CD4-positive, alpha-beta T cell (primary cell): ENCODE measurements around the gene EEF1AKMT3. TPM values are rescaled to one million over a fixed set of nuclear protein-coding genes. Genes with fewer than 3 reads are reported as not detected.

Source experiments
- ATAC-seq: fragments of 200-7000 bp; cut with Tn5 transposase; one replicate; pipeline ENCODE4 v1.10.0; 2022; ENCODE audit warnings: mild to moderate bottlenecking; ENCODE audit not compliant: poor library complexity
- CTCF ChIA-PET: fragments of 350-600 bp; sonication (Branson Sonifier 250); formaldehyde crosslinking; loops from one replicate; lab custom pipeline; 2021; ENCODE audit warnings: antibody characterized with exemption, inconsistent platforms; lab: Charles Lee
- POLR2A ChIA-PET: fragments of 350-600 bp; sonication (Branson Sonifier 250); formaldehyde crosslinking; loops from one replicate; lab custom pipeline; 2021; ENCODE audit warnings: antibody characterized with exemption, inconsistent platforms; lab: Charles Lee
- DNase-seq, 14 experiments: peaks; one replicate each; pipeline ENCODE4 v3.0.0-alpha.2; 2013 to 2020; ENCODE audit warnings: mixed read lengths in 2 of 14
- H3K27ac ChIP-seq, 2 donors: one replicate each; pipeline versions ENCODE4 v1.5.1 to v1.7.0; 2013; ENCODE audit warnings: low read length in 2 of 2, low read depth in 1 of 2, mild to moderate bottlenecking in 1 of 2
- H3K27me3 ChIP-seq, 2 experiments: 1 replicate in 1 of 2; 2 replicates in 1 of 2; pipeline versions ENCODE4 v1.6.1 to v1.7.0; 2013; ENCODE audit warnings: low read length in 2 of 2, control low read depth in 1 of 2, mild to moderate bottlenecking in 1 of 2, moderate library complexity in 1 of 2; ENCODE audit not compliant: insufficient read depth in 2 of 2, control insufficient read depth in 1 of 2
- H3K36me3 ChIP-seq: one replicate; pipeline ENCODE4 v1.6.1; 2013; ENCODE audit warnings: low read length, control low read depth; ENCODE audit not compliant: insufficient read depth
- H3K4me1 ChIP-seq: one replicate; pipeline ENCODE4 v1.6.1; 2013; ENCODE audit warnings: low read length, control low read depth; ENCODE audit not compliant: insufficient read depth
- H3K4me3 ChIP-seq: one replicate; pipeline ENCODE4 v1.5.1; 2013; ENCODE audit warnings: mild to moderate bottlenecking, low read length, moderate library complexity
- H3K9me3 ChIP-seq, 2 experiments: 1 replicate in 1 of 2; 2 replicates in 1 of 2; pipeline versions ENCODE4 v1.6.1 to v1.7.0; 2013; ENCODE audit warnings: low read length in 2 of 2, mild to moderate bottlenecking in 2 of 2, control low read depth in 1 of 2, moderate library complexity in 1 of 2; ENCODE audit not compliant: control insufficient read depth in 1 of 2, insufficient read depth in 1 of 2
- H3K27ac Mint-ChIP-seq: one replicate; pipeline ENCODE4 v1.8.0; 2020; ENCODE audit warnings: mixed read lengths
- H3K27me3 Mint-ChIP-seq: one replicate; pipeline ENCODE4 v1.8.0; 2021; ENCODE audit warnings: mixed read lengths
- H3K36me3 Mint-ChIP-seq: one replicate; pipeline ENCODE4 v1.8.0; 2021; ENCODE audit warnings: low read depth, mixed read lengths
- H3K4me1 Mint-ChIP-seq: one replicate; pipeline ENCODE4 v1.8.0; 2021; ENCODE audit warnings: low read depth, mixed read lengths
- H3K4me3 Mint-ChIP-seq: one replicate; pipeline ENCODE4 v1.8.0; 2020; ENCODE audit warnings: mild to moderate bottlenecking, mixed read lengths
- H3K9me3 Mint-ChIP-seq: one replicate; pipeline ENCODE4 v1.8.0; 2020; ENCODE audit warnings: mixed read lengths
- CTCF ChIP-seq: fragments of 200-600 bp; IDR thresholded peaks from one replicate; pipeline ENCODE4 v1.8.0; 2022; ENCODE audit warnings: antibody characterized with exemption, mild to moderate bottlenecking
- intact Hi-C, 2 experiments: fragments of 100-400 bp; cut with DNase I in 1 of 2; cut with micrococcal nuclease in 1 of 2; formaldehyde crosslinking; loops; one replicate each; pipeline versions ENCODE4 v1.15.1 to v1.9.0; 2023 to 2025; cut with DNase I, micrococcal nuclease
- total RNA-seq, 174 experiments: library from RNA in 2 of 174; stranded (reverse) in 2 of 174; gene quantifications; one replicate each; pipeline ENCODE4 v1.2.3 and lab custom pipeline; 2021 to 2026

Gene EEF1AKMT3
- total RNA-seq, 2 experiments from 2014 or later, result 1.1 to 1.4 TPM

DNA sequence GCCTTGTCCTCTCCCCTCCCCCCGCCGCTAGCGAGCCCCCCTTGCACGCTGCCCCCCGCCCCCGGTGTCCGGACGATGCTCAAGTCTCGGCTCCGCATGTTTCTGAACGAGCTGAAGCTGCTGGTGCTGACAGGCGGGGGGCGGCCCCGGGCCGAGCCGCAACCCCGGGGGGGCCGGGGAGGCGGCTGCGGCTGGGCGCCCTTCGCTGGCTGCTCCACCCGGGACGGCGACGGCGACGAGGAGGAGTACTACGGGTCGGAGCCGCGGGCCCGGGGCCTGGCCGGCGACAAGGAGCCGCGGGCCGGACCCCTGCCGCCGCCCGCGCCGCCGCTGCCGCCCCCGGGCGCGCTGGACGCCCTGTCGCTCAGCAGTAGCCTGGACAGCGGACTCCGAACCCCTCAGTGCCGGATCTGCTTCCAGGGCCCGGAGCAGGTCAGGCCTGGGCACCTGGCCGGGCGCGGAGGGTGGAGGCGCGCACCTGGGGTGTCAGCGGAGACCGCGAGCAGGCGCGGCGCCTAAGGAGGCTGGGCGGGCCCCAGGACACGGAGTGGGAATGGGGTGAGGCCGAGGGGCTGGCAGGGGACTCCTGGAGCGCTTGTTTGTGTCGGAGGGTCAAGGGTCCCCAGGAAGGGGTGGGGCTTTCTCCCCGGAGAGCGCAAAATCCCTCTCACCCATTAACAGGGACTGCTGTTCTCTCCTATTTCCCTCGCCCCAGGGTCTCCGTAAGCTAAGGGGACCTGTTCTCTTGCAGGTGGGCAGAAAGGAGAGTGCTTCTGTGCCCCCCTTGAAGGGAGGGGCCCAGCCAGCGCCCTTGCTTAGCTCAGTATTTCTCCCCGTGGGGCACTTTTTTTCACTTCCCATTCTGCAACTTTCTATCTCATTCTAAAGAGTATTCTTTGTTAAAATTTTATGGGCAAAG is 16.7 kb upstream of the EEF1AKMT3 start:
- Mint-ChIP-seq H3K9me3 (no peaks in the 10 kb centered on the region), H3K27ac (peak overlapping the region; percentile 93), H3K27me3 (no peaks in the 10 kb centered on the region), H3K4me3 (peak overlapping the region; percentile 92), H3K4me1 (peaks cover 68% of the 10 kb centered on the region), H3K36me3 (peaks cover 50% of the 10 kb centered on the region)
- CTCF ChIA-PET, result interaction anchor here (1.0 to 2.5 kb wide), 12 partner anchors 8 to 172 kb away, joined by 3 to 20 read pairs (median 8); partner anchors contain the start of genes CYP27B1, EEF1AKMT3, METTL1 and TSFM
- POLR2A ChIA-PET, result interaction anchor here (0.6 to 4.1 kb wide), 10 partner anchors 11 to 141 kb away, joined by 3 to 28 read pairs (median 8); partner anchors contain the start of genes CTDSP2, CYP27B1, EEF1AKMT3 and METTL1
- H3K9me3 ChIP-seq, result no peaks in the 10 kb centered on the region
- intact Hi-C loops, result loop anchor here (1.0 to 5.0 kb wide), 4 partner anchors 10 to 77 kb away; partner anchors contain the start of gene TSFM (in 1 of the 2)
- H3K36me3 ChIP-seq, result peaks cover 18% of the 10 kb centered on the region
- DNase-seq, result peak in 10 of 14 experiments; percentile 29 to 78 (median 43)
- no peaks in the 10 kb centered on the region for H3K27me3 ChIP-seq
- H3K27ac ChIP-seq, result peak overlapping the region in 1 of 2 donors; percentile 63
- ATAC-seq, result no peak
- peak overlapping the region; percentile 61 for H3K4me3 ChIP-seq
- peaks cover 60% of the 10 kb centered on the region for H3K4me1 ChIP-seq
- TF ChIP-seq CTCF, result no peak

DNA sequence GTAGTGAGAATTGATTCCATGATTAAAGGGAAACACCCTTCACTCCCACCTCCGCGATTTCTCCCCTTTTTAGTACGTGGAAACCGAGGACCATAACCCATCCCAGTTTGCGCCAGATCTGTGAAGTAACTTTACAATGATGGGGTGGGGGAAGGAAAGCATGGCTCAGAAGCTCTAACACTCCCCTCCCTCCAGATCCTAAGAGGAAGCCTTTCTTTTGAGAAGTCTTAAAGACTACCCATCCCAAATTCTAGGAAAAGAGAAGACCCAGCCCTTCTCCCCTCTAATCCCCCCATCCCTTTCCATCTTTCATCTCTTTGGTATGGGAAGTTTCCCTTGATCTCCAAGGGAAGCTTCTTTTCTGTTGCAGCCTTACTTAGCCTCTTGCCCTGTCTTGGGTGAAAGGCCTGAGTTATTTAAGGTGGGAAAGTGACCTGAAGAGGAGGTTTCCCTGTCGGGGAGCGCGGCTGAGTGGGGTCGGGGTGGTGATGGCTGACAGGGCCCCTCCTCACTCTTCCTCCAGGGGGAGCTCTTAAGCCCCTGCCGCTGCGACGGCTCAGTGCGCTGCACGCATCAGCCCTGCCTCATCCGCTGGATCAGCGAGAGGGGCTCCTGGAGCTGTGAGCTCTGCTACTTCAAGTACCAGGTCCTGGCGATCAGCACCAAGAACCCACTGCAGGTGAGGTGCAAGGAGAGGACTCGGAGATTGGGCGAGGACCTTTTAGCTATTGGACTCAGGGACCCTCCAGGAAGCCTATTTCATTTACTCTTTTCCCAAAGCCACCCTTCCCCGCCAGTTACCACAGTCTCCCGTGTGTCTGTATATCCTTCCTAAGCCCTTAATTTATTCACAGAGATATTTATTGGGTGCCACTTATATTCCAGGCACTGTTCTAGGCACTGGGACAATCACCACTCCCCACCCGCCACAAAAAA is 15.7 kb upstream of the EEF1AKMT3 start:
- intact Hi-C loops, result loop anchor here (1.0 to 5.0 kb wide), 5 partner anchors 9 to 76 kb away; partner anchors contain the start of gene TSFM (in 1 of the 2)
- Histone ChIP-seq H3K9me3 (no peaks in the 10 kb centered on the region), H3K4me1 (peaks cover 51% of the 10 kb centered on the region), H3K27me3 (no peaks in the 10 kb centered on the region), H3K27ac (peak overlapping the region in 1 of 2 donors; percentile 63), H3K4me3 (peak overlapping the region; percentile 61), H3K36me3 (peaks cover 17% of the 10 kb centered on the region)
- peak overlapping the region; percentile 92 for H3K4me3 Mint-ChIP-seq
- DNase-seq (peak; percentile 57 to 86 (median 66)), ATAC-seq (peak; percentile 15)
- peak; percentile 69 for TF ChIP-seq CTCF
- peaks cover 40% of the 10 kb centered on the region for H3K36me3 Mint-ChIP-seq
- peak overlapping the region; percentile 93 for H3K27ac Mint-ChIP-seq
- H3K27me3 Mint-ChIP-seq, result no peaks in the 10 kb centered on the region
- ChIA-PET CTCF (interaction anchor here (0.9 to 2.5 kb wide), 16 partner anchors 9 to 173 kb away, joined by 3 to 20 read pairs (median 6); partner anchors contain the start of genes CYP27B1, EEF1AKMT3, METTL1 and TSFM), POLR2A (interaction anchor here (1.2 to 4.1 kb wide), 9 partner anchors 10 to 140 kb away, joined by 3 to 28 read pairs (median 9); partner anchors contain the start of genes CTDSP2, CYP27B1, EEF1AKMT3 and METTL1)
- no peaks in the 10 kb centered on the region for H3K9me3 Mint-ChIP-seq
- H3K4me1 Mint-ChIP-seq, result peaks cover 58% of the 10 kb centered on the region
